GM19351 (cell line): ENCODE results near the gene SNX8.
A peak's percentile ranks its signal among the peaks of the same experiment; 100 is the strongest.
"Not testable (repeated sequence)": the region's sequence is repeated elsewhere in the genome, so short reads cannot be mapped to it uniquely, and the experiment has no call there.

Source experiments
- ATAC-seq: cut with Tn5 transposase; IDR thresholded peaks from one replicate; pipeline ENCODE4 v1.9.1; 2021; ENCODE audit warnings: mild to moderate bottlenecking, moderate library complexity; ENCODE audit not compliant: unreplicated experiment

SNX8 gene

DNA sequence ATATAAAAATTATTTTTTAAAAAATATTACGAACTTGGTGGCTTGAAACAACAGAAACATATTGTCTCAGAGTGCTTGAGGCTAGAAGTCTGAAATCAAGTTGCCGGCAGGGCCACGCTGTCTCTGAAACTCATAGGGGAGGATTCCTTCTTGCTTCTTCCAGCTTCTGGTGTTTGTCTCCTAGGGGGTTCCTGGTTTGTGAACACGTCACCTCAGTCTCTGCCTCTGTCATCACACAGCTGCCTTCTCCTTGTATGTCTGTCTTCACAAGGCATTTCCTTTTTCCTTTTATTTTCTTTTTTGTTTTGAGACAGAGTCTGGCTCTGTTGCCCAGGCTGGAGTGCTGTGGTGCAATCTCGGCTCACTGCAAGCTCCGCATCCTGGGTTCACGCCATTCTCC is 12.7 kb upstream of the SNX8 start:
- ATAC-seq, result no peak

DNA sequence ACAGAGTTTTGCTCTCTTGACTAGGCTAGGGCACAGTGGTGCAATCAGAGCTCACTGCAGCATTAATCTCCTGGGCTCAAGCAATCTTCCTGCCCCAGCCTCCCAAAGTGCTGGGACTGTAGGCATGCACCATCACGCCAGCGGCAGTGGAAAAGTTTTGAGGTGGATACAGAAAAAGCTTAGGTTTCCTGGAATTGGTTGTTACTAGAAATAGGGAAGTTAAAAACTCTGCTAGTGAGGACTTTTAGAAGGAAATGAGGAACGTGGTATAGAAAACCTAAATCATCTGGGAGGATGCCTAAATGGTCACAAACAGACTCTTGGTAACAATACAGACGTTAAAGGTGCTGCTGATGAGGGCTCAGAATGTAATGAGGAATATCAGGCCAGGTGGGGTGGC is 10.9 kb upstream of the SNX8 start:
- ATAC-seq, result no peak

DNA sequence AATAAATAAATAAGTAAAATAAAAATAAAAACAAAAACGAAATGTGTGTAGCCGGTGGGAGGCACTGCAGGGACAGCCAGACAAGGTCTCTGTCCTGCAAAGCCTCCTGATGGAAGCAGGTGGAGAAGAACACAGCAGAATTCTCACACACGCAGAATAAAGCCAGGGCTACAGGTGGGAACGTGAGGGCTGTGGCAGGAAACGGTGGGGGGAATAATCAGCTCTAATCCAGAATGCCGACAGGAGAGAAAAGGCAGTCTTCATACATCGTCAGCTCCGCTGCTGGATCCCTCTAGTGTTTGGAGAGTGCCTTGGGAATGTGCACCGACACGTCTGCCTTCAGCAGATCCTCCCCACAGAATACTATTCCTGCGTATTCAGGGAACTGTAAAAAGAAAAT is 6.8 kb upstream of the SNX8 start:
- no peak for ATAC-seq

DNA sequence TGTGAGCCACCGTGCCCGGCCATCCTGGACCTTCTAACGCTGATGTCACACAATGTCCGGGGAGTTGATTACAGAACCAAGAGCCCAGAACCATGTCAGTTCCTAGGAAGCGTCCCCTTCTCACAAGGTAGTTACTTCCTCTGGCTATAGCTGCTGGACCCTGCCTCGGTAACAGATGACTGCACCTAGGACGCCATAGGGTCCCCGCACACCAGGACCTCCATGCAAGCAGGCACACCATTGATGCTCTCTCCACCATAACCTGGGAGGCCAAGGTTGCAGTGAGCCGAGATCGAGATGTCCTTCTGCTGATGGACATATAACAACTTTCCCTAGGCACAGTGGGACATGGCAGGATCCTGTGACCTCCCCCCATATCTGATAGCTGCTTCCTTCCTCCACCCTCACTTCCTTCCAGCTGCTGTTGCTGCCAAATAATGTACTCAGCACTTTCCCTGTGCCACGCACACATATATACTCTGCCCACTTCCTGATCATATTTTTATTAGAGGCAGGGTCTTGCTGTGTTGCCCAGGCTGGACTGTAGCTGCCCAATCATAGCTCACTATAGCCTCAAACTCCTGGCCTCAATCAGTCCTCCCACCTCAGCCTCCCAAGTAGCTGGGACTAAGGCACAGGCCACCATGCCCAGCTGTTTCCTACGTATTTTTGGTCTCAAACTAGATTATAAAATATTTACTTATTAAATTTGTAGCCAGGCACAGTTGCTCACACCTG is 3.5 kb upstream of the SNX8 start:
- no peak for ATAC-seq

DNA sequence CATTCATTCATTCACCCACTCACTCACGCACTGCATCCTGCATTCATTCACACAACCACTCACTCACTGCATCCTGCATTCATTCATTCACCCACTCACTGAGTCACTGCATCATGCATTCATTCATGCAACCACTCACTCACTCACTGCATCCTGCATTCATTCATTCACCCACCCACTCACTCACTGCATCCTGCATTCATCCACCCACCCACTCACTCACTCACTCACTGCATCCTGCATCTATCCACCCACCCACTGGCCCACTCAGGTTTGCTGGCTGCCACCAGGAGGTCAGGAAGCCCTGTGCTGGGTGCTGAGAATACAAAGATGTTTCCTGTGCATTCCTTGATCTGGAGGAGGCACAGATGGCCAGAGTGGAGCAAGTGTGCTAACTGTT is 2.3 kb upstream of the SNX8 start:
- no peak for ATAC-seq

DNA sequence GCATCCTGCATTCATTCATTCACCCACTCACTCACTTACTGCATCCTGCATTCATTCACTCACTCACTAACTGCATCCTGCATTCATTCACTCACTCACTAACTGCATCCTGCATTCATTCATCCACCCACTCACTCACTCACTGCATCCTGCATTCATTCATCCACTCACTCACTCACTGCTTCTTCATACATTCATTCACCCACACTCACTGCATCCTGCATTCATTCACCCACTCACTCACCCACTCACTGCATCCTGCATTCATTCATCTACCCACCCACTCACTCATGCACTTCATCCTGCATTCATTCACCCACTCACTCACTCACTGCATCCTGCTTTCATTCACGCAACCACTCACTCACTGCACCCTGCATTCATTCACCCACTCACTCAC is 1.5 kb upstream of the SNX8 start:
- no peak for ATAC-seq

DNA sequence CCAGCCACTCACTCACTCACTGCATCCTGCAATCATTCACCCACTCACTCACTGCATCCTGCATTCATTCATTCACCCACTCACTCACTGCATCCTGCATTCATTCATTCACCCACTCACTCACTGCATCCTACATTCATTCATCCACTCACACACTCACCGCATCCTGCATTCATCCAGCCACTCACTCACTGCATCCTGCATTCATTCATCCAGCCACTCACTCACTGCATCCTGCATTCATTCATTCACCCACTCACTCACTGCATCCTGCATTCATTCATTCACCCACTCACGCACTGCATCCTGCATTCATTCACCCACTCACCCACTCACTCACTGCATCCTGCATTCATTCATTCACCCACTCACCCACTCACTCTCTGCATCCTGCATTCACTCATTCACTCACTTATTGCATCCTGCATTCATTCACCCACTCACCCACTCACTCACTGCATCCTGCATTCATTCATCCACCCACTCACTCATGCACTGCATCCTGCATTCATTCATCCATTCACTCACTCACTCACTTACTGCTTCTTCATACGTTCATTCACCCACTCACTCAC is 802 bp upstream of the SNX8 start:
- ATAC-seq, result not testable (repeated sequence)

DNA sequence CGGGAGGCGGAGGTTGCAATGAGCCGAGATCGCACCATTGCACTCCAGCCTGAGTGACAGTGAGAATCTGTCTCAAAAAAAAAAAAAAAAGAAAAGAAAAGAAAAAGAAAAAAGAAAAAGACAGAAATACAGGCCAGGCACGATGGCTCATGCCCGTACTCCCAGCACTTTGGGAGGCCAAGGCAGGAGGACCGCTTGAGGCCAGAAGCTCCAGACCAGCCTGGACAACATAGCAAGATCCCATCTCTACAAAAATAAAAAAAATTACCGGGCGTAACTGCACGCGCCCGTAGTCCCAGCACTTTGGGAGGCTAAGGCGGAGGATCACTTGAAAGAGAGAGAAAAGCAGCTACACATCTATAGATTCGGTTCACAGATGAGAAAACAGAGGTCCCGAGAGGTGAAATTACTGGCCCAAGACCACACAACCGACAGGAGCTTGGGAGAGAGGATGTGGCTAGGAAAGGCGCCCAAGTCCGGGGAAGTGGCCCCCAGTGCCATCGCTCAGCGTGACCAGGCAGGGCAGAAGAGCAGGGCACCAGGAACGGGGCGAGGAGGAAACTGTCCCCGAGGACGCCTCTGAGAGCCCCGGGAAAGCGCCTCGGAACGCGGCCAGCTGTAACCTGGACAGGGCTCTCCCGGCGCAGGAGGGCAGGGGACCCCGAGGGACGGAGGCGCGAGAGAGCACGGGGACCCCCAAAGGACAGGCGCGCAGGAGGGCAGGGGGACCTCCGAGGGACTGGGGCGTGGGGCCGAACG is 612 bp downstream of the SNX8 start:
- ATAC-seq, result peak; percentile 2

DNA sequence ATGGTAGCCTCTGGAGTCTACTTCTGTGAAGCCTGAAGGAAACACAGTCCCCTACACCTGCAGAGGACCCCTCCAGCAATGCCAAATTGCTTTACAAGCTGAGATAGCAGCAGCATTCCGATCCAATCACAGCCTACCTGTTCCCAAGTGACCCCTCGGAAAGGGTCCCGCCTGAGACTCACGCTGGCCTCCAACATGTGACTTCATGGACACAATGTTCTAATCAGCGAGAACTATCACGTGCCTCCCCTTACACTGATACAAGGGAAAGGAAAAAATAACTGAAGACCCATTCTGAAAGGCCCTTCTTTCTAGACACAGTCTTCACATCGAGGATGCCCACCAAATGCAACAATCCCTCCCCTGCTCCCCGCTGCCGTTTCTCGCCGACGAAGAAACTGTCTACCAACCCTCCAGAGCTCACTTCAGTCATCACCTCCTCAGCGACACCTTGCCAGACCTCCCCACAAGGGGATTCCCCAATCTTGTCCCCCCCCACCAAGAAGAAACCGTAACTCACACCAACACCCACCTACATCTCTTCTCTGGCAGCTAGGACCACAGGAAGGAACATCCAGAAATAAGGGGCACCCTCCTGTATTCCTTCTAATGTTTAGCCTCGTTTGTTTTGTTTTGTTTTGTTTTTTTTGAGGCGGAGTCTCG is 1.8 kb downstream of the SNX8 start:
- ATAC-seq, result peak; percentile 25

DNA sequence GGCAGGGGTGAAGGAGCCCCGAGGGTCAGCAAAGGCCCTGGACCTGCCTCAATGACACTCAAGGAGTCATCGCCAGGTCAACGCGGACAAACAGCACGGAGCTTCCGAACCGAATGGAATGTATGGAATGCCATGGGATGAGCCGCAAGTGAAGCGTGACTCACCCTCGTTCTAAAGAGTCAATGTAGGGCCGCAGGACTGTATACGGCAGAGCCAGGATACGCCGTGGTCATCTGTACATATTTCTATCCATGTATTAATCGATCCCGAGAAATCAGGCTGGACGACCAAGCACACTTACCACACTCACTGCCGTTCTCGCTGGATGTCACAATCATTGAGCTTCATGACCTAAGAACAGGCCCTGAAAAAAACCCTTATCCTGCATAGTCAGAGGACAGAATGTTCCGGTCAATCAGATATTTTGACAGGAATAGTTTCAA is 4.3 kb downstream of the SNX8 start:
- no peak for ATAC-seq

DNA sequence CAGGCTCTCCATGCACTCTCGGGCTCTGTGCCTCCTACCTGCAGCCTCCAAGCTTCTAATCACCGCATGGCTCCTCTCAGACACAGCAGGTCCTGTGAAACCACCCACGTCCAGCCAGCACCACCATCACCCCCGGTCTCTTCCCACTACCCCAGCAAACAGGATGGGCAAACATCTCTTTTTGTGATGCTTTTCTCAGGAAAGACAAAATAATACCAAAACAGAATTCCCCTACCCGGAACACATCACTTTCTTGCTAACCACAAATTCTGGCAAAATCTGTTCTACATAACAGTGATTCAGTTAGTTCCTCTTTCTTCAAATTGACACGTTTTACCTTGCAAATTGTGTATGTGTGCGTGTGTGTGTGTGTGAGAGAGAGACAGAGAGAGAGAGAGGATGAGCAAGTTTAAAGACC is 6.5 kb downstream of the SNX8 start:
- peak; percentile 64 for ATAC-seq

DNA sequence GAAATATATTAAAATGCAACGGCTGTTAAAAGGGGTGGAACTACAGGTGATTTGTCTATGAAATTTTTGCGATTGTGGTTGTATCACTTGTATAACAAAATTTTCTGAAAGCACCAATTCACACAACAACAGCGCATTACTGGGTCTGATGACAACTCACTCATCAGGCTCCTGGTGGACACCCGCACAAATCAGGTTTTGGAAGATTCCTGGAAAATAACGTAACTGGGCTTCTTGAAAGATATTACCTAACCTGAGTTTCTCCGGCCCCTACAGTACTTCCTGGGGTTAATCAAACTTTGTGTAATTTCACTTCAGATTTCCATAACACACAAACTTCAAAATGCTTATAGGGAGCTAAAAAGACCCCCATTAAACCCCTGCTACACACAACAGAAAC is 7.6 kb downstream of the SNX8 start:
- ATAC-seq, result no peak

DNA sequence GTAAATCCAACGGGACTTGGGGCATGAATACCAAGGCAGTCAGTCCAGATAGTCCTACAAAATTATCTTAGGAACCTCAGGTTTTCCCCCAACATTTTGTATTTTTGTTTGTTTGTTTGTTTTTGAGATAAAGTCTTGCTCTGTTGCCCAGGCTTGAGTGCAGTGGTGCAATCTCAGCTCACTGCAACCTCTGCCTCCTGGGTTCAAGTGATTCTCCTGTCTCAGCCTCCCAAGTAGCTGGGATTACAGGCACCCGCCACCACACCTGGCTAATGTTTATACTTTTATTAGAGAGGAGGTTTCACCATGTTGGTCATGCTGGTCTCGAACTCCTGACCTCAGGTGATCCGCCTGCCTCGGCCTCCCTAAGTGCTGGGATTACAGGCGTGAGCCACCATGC is 9.0 kb downstream of the SNX8 start:
- not testable (repeated sequence) for ATAC-seq

DNA sequence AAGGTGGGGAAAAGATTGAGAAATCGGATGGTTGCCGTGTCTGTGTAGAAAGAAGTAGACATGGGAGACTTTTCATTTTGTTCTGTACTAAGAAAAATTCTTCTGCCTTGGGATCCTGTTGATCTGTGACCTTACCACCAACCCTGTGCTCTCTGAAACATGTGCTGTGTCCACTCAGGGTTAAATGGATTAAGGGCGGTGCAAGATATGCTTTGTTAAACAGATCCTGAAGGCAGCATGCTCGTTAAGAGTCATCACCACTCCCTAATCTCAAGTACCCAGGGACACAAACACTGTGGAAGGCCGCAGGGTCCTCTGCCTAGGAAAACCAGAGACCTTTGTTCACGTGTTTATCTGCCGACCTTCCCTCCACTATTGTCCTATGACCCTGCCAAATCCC is 10.7 kb downstream of the SNX8 start:
- not testable (repeated sequence) for ATAC-seq

DNA sequence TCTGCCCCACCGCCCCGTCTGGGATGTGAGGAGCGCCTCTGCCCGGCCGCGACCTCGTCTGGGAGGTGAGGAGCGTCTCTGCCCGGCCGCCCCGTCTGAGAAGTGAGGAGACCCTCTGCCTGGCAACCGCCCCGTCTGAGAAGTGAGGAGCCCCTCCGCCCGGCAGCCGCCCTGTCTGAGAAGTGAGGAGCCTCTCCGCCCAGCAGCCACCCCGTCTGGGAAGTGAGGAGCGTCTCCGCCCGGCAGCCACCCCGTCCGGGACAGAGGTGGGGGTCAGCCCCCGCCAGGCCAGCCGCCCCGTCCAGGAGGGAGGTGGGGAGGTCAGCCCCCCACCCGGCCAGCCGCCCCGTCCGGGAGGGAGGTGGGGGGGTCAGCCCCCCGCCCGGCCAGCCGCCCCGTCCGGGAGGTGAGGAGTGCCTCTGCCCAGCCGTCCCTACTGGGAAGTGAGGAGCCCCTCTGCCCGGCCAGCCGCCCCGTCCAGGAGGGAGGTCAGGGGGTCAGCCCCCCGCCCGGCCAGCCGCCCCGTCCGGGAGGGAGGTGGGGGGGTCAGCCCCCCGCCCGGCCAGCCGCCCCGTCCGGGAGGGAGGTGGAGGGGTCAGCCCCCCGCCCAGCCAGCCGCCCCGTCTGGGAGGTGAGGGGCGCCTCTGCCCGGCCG is 11.4 kb downstream of the SNX8 start:
- ATAC-seq, result not testable (repeated sequence)

DNA sequence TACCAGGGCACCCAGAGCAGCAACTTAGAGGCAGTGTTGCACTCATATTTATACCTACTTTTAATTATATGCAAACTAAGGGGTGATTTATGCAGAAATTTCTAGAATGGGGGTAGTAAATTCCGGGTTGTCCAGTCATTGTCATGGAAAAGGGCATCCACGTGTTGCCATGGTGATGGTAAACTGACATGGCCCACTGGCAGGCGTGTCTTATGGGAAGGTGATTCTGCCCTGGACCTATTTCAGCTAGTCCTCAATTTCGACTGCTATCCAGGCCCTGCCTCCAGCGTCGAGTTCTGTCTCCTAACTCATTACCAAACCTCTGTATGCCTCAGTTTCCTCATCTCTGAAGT is 12.8 kb downstream of the SNX8 start:
- no peak for ATAC-seq

DNA sequence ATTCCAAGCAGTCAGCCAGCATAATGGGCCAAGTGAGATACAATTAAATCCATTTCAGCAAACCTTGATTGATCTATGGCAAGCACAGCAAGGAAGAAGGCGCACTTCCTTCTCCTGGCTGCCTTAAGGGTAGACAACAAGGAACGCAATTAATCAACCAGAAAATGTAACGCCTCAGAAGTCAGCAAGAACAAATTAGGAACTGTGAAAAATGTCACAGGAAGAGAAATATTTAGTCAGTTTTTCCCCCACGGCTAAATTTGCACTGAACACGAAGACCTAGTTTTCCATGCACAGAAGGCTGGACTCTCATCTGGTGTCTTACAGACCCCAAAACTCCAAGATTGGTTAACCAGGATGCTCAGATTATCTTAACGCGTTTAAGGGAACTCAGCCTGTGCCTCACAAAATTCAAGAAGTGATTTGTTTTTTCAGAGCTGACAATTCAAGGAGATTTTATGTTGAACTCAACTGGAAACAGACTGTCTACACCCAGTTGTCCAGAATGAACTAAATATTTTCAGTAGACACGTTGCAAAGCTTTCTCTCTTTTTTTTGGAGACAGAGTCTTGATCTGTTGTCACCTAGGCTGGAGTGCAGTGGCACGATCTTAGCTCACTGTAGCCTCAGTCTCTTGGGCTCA is 14.2 kb downstream of the SNX8 start:
- ATAC-seq, result no peak

DNA sequence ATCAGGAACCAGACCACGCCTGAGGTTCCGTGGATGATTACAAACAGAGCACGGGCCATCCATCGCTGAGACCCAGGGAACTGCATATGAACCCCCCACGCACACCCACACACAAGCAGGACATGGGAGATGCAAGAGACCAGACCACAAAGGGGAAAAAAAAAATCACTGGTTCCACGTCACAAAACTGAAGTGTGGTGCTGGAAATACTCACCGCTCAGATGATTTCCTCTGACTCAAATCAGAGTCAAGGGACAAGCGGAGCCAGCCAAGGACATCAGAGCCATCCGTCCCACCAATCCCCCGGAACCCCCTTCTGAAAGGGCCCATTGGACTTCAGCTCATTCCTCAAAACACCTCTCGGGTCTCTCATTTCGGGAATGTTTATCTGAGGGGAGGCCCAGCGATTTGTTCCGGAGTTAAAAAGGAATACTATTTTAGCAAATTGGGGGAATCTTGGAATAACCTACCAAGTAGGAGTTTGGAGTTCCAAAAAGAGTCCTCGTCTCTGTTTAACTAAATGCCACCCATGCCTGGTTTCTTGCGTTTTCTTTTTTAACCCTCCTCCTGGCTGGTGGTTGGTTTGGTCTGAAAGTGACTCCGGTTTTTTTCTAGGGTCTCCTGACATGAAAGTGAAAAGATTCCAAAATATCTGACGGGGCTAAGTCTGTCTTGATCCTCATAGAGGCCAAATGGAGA is 15.0 kb downstream of the SNX8 start:
- peak; percentile 67 for ATAC-seq

DNA sequence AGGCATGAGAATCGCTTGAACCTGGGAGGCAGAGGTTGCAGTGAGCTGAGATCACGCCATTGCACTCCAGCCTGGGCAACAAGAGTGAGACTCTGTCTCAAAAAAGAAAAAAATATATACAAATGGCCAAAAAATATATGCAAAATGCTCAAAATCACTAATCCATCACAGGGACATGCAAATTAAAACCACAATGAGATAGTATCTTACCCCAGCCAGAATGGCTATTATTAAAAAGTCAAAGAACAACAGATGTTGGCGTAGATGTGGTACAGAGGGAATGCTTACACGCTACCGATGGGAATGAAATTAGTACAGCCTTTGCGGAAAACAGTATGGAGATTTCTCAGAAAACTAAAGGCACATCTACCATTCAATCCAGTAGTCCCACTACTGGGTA is 17.4 kb downstream of the SNX8 start:
- ATAC-seq, result no peak
